GM23248 (cell line): Measurements from ENCODE around the gene FAM168A. TPM values are rescaled to one million over a fixed set of nuclear protein-coding genes. Genes with fewer than 3 reads are reported as not detected.

Experiments used
- DNase-seq: peaks from one replicate; pipeline ENCODE4 v3.0.0-alpha.2; 2015
- H2AFZ ChIP-seq: fragments of 200-600 bp; sonication (generic); 2 replicates; pipeline ENCODE4 v1.6.1; 2016; ENCODE audit warnings: antibody characterized with exemption
- H3F3A ChIP-seq: fragments of 200-600 bp; sonication (generic); 2 replicates; pipeline ENCODE4 v1.6.1; 2016; ENCODE audit warnings: mild to moderate bottlenecking, antibody characterized with exemption, mixed run types; ENCODE audit not compliant: insufficient read depth
- H3K27ac ChIP-seq: fragments of 200-600 bp; sonication (generic); 2 replicates; pipeline ENCODE4 v1.5.1; 2016; ENCODE audit warnings: mild to moderate bottlenecking
- H3K27me3 ChIP-seq: fragments of 200-600 bp; sonication (generic); replicated peaks from 2 replicates; pipeline ENCODE4 v1.6.1; 2016; ENCODE audit warnings: mild to moderate bottlenecking; ENCODE audit not compliant: insufficient read depth
- H3K36me3 ChIP-seq: fragments of 200-600 bp; sonication (generic); 2 replicates; pipeline ENCODE4 v1.6.1; 2016; ENCODE audit warnings: low read depth, mild to moderate bottlenecking
- H3K4me1 ChIP-seq: fragments of 200-600 bp; sonication (generic); 2 replicates; pipeline ENCODE4 v1.6.1; 2016; ENCODE audit warnings: mild to moderate bottlenecking; ENCODE audit not compliant: insufficient read depth
- H3K4me2 ChIP-seq: fragments of 200-600 bp; sonication (generic); one replicate; pipeline ENCODE4 v1.6.1; 2016; ENCODE audit warnings: mild to moderate bottlenecking; ENCODE audit not compliant: unreplicated experiment
- H3K4me3 ChIP-seq: fragments of 200-600 bp; sonication (generic); 2 replicates; pipeline ENCODE4 v1.5.1; 2016; ENCODE audit warnings: mild to moderate bottlenecking
- H3K79me2 ChIP-seq: fragments of 200-600 bp; sonication (generic); 2 replicates; pipeline ENCODE4 v1.6.1; 2016; ENCODE audit warnings: mild to moderate bottlenecking; ENCODE audit not compliant: insufficient read depth
- H3K9ac ChIP-seq: fragments of 200-600 bp; sonication (generic); 2 replicates; pipeline ENCODE4 v1.6.1; 2016; ENCODE audit warnings: mild to moderate bottlenecking
- H3K9me2 ChIP-seq: fragments of 200-600 bp; sonication (generic); 2 replicates; pipeline ENCODE4 v1.6.1; 2016; ENCODE audit warnings: mixed run types, mild to moderate bottlenecking, moderate library complexity; ENCODE audit not compliant: insufficient read depth
- H3K9me3 ChIP-seq: fragments of 200-600 bp; sonication (generic); one replicate; pipeline ENCODE4 v1.6.1; 2017; ENCODE audit warnings: low read depth
- H4K20me1 ChIP-seq: fragments of 200-600 bp; sonication (generic); 2 replicates; pipeline ENCODE4 v1.6.0; 2016; ENCODE audit not compliant: insufficient read depth
- EZH2 ChIP-seq: fragments of 200-600 bp; sonication (generic); IDR thresholded peaks from 2 replicates; pipeline ENCODE4 v1.6.1; 2018; ENCODE audit warnings: antibody characterized with exemption, mild to moderate bottlenecking; ENCODE audit not compliant: insufficient read depth, poor library complexity, severe bottlenecking
- EZH2phosphoT487 ChIP-seq: fragments of 200-600 bp; sonication (generic); IDR thresholded peaks from 2 replicates; pipeline ENCODE4 v1.6.1; 2018; ENCODE audit warnings: antibody characterized with exemption, moderate library complexity, mild to moderate bottlenecking, low read depth; ENCODE audit not compliant: insufficient read depth
- WGBS, 2 experiments: methylation state at CpG; one replicate each; pipeline ENCODE4 v1.1.6; 2015 to 2017; ENCODE audit warnings: low lambda C conversion rate in 2 of 2, low coverage in 1 of 2; ENCODE audit errors: missing lambda C conversion rate in 2 of 2; 5-methylcytosine and 5-hydroxymethylcytosine counted together
- in situ Hi-C: fragments of 300-500 bp; cut with MboI; formaldehyde crosslinking; loops from 2 replicates; pipeline ENCODE4 v1.15.0; 2020
- polyA plus RNA-seq: library from polyadenylated mRNA; unstranded; fragments of >200 nt; fragmentation: Nextera tagmentation; extraction: Ambion mirVana; gene quantifications from 2 replicates; pipeline ENCODE4 v1.2.1, GENCODE V29; 2016
- total RNA-seq: library from RNA; depleted of rRNA; stranded (reverse); fragments of >200 nt; shearing (Covaris generic); gene quantifications from 2 replicates; pipeline ENCODE4 v1.2.3, GENCODE V29; 2014

The FAM168A gene
- total and polyA plus RNA-seq, 2 experiments from 2014 or later: 9.1 to 26.4 TPM

GRCh38 chr11:73555615-73556014, 42.3 kb downstream of the FAM168A start:
- DNase-seq: no peak
- Histone ChIP-seq H3K79me2 (peaks cover 94% of the 10 kb centered on the region), H3K27me3 (no peaks in the 10 kb centered on the region), H3K4me1 (no peaks in the 10 kb centered on the region), H3K9me2 (no peaks in the 10 kb centered on the region), H3K4me3 (no peak overlapping the region), H3F3A (no peaks in the 10 kb centered on the region), H3K4me2 (no peak overlapping the region), H4K20me1 (no peaks in the 10 kb centered on the region), H3K36me3 (no peaks in the 10 kb centered on the region), H3K9me3 (no peaks in the 10 kb centered on the region), H3K9ac (no peak overlapping the region), H3K27ac (no peak overlapping the region), H2AFZ (no peak overlapping the region)
- 86 to 88% methylated on average over 3 of the region's 3 CpGs for whole genome bisulfite sequencing, 2 experiments
- in situ Hi-C loops: no loop called here
- TF ChIP-seq EZH2phosphoT487: no peak
- TF ChIP-seq EZH2: no peak

GRCh38 chr11:73554671-73555320, 43.1 kb downstream of the FAM168A start:
- Histone ChIP-seq H3K4me3 (no peak overlapping the region), H3K27me3 (no peaks in the 10 kb centered on the region), H3K27ac (no peak overlapping the region), H3K9me2 (no peaks in the 10 kb centered on the region), H2AFZ (no peak overlapping the region), H3K79me2 (peaks cover 92% of the 10 kb centered on the region), H3K4me1 (no peaks in the 10 kb centered on the region), H3K9me3 (no peaks in the 10 kb centered on the region), H3K36me3 (no peaks in the 10 kb centered on the region), H3K4me2 (no peak overlapping the region), H4K20me1 (no peaks in the 10 kb centered on the region), H3K9ac (no peak overlapping the region), H3F3A (no peaks in the 10 kb centered on the region)
- WGBS, 2 experiments: 93 to 100% methylated on average over 1 of the region's 1 CpG
- in situ Hi-C loops: no loop called here
- no peak for TF ChIP-seq EZH2
- no peak for TF ChIP-seq EZH2phosphoT487
- no peak for DNase-seq

- H3K27me3 ChIP-seq: no peaks in the 10 kb centered on the region
- H3K9me2 ChIP-seq: no peaks in the 10 kb centered on the region
- H3K4me1 ChIP-seq: no peaks in the 10 kb centered on the region
- H3K9ac ChIP-seq: no peak overlapping the region
- H3K79me2 ChIP-seq: peaks cover 91% of the 10 kb centered on the region
- 85% methylated on average over 2 of the region's 2 CpGs for WGBS, 2 experiments
- H3K36me3 ChIP-seq: no peaks in the 10 kb centered on the region
- no peak overlapping the region for H3K27ac ChIP-seq
- H3K4me2 ChIP-seq: no peak overlapping the region
- no peak overlapping the region for H3K4me3 ChIP-seq
- H4K20me1 ChIP-seq: no peaks in the 10 kb centered on the region
- H3K9me3 ChIP-seq: no peaks in the 10 kb centered on the region
- DNase-seq: peak; percentile 13
- TF ChIP-seq EZH2 (no peak), EZH2phosphoT487 (no peak)
- in situ Hi-C loops: no loop called here
- no peaks in the 10 kb centered on the region for H3F3A ChIP-seq
- H2AFZ ChIP-seq: no peak overlapping the region
These were observed 44.6 kb downstream of the FAM168A start for GRCh38 chr11:73553266-73553665.

- no peaks in the 10 kb centered on the region for H3K27me3 ChIP-seq
- H3K9ac ChIP-seq: no peak overlapping the region
- TF ChIP-seq EZH2phosphoT487: no peak
- no peak for TF ChIP-seq EZH2
- peaks cover 91% of the 10 kb centered on the region for H3K79me2 ChIP-seq
- no peaks in the 10 kb centered on the region; the same call in 1 of the 2 replicates for H3F3A ChIP-seq
- WGBS, 2 experiments: 97 to 100% methylated on average over 1 of the region's 1 CpG
- H3K27ac ChIP-seq: no peak overlapping the region
- no peak overlapping the region for H2AFZ ChIP-seq
- no peaks in the 10 kb centered on the region for H3K36me3 ChIP-seq
- no peaks in the 10 kb centered on the region for H3K9me3 ChIP-seq
- no peaks in the 10 kb centered on the region for H3K4me1 ChIP-seq
- H4K20me1 ChIP-seq: no peaks in the 10 kb centered on the region; the same call in 1 of the 2 replicates
- in situ Hi-C loops: no loop called here
- H3K4me3 ChIP-seq: no peak overlapping the region
- H3K4me2 ChIP-seq: no peak overlapping the region
- H3K9me2 ChIP-seq: no peaks in the 10 kb centered on the region; the same call in 1 of the 2 replicates
- DNase-seq: no peak
These were observed 46.2 kb downstream of the FAM168A start for GRCh38 chr11:73551677-73552076.
